ENCODE measurements around the gene TES. TPM values are rescaled to one million over a fixed set of nuclear protein-coding genes. Genes with fewer than 3 reads are reported as not detected.

TES gene
- total and polyA plus RNA-seq, 2 of the 8 experiments (the other 6 are each of a cell fraction or from before 2014, with no cell fraction given), result 18.2 to 36.3 TPM

GRCh38 chr7:116211006-116211912 lies 920 bp downstream of the TES start:
- CTCF ChIA-PET (ENCODE audit: partially characterized antibody), result interaction anchor here (0.7 to 4.2 kb wide), 10 partner anchors 16 to 48 kb away, joined by 3 to 19 read pairs (median 4); no protein-coding TSS in a partner anchor
- Histone ChIP-seq H3K14ac (ENCODE audit: insufficient read length) (no peak overlapping the region), H3K27ac (ENCODE audit: low read depth, low read length) (no peak overlapping the region), H2BK15ac (ENCODE audit: low read length) (no peak overlapping the region), H2BK20ac (ENCODE audit: low read length) (no peak overlapping the region), H4K91ac (replicated peaks; ENCODE audit: insufficient read length, low read length) (no peak overlapping the region), H3K9me3 (ENCODE audit: insufficient read depth in 2 of 2, low read depth in 1 of 2, low read length in 1 of 2) (no peaks in the 10 kb centered on the region), H3K27me3 (replicated peaks in 1 of 4; ENCODE audit: control insufficient read depth in 3 of 4, extremely low read depth in 1 of 4, insufficient read depth in 3 of 4, low read length in 3 of 4) (peaks cover 0 to 4% (median under 1%) of the 10 kb centered on the region in 4 experiments; a peak in 3 of 7 replicates), H3K23me2 (ENCODE audit: low read depth, low read length) (peaks cover 3% of the 10 kb centered on the region; the same call in 1 of the 2 replicates), H3K4me2 (ENCODE audit: insufficient read depth in 1 of 2, low read depth in 2 of 2, low read length in 2 of 2) (peak overlapping the region; percentile 72 to 89), H3K9ac (replicated peaks in 1 of 4; ENCODE audit: extremely low read depth in 1 of 4, low read depth in 3 of 4, low read length in 3 of 4) (peak overlapping the region in 2 of 4 experiments; percentile 5 to 46; a peak in 4 of 7 replicates), H3K18ac (ENCODE audit: extremely low read depth, low read length) (0 out of 2 replicates have a peak overlapping the region, but pooled peaks have one; percentile 13), H3K4me3 (ENCODE audit: extremely low read depth in 1 of 4, insufficient read depth in 2 of 4, low read depth in 3 of 4, low read length in 4 of 4) (peak overlapping the region; percentile 69 to 97 (median 90)), H2BK5ac (ENCODE audit: low read depth, low read length) (no peak overlapping the region), H3K79me1 (ENCODE audit: low read depth, low read length) (no peaks in the 10 kb centered on the region), H3K23ac (ENCODE audit: insufficient read length) (no peak overlapping the region), H4K20me1 (replicated peaks in 1 of 2; ENCODE audit: control insufficient read depth in 1 of 2, insufficient read depth in 2 of 2, low read length in 2 of 2) (no peaks in the 10 kb centered on the region), H2BK12ac (ENCODE audit: low read depth, low read length) (no peak overlapping the region), H3K36me3 (ENCODE audit: control insufficient read depth in 2 of 4, insufficient read depth in 4 of 4, low read length in 3 of 4) (no peaks in the 10 kb centered on the region; a peak in 1 of 8 replicates), H3K56ac (replicated peaks; ENCODE audit: insufficient read length, low read depth, low read length) (no peak overlapping the region), H4K5ac (ENCODE audit: insufficient read length, low read depth, low read length) (no peak overlapping the region), H2AK5ac (ENCODE audit: low read depth, low read length) (no peak overlapping the region), H3K4ac (replicated peaks; ENCODE audit: insufficient read length, low read depth, low read length) (no peak overlapping the region), H2BK120ac (replicated peaks; ENCODE audit: low read depth, low read length) (no peak overlapping the region), H3K4me1 (replicated peaks in 1 of 4; ENCODE audit: control insufficient read depth in 3 of 4, insufficient read depth in 4 of 4, low read length in 3 of 4) (peaks cover 0 to 3% (median under 1%) of the 10 kb centered on the region in 4 experiments; a peak in 1 of 7 replicates), H2AFZ (ENCODE audit: low read length) (peak overlapping the region; percentile 94), H4K8ac (ENCODE audit: extremely low read depth, insufficient read depth, low read length) (no peak overlapping the region; the same call in 1 of the 2 replicates), H3K79me2 (ENCODE audit: control insufficient read depth in 1 of 2, insufficient read depth in 2 of 2, low read length in 2 of 2) (0 out of 4 replicates have a peak, but pooled peaks cover 0 to 12% of the 10 kb centered on the region in 2 experiments)
- DNase-seq (ENCODE audit: low read depth in 1 of 2, low spot score in 2 of 2) (peak; percentile 39 to 61), FAIRE-seq (no peak)
- WGBS, 2 experiments (ENCODE audit: extremely low coverage in 1 of 2, insufficient coverage in 1 of 2, insufficient read length in 1 of 2, insufficient replicate concordance in 2 of 2, low coverage in 1 of 2, low lambda C conversion rate in 2 of 2, missing lambda C conversion rate in 1 of 2), result 9% methylated on average over 27 of the region's 27 CpGs; no CpG with 5 or more reads in 1 of the 2 experiments
- POLR2A ChIA-PET (ENCODE audit: partially characterized antibody), result interaction anchor here (0.6 to 2.3 kb wide), 12 partner anchors 8 to 469 kb away, joined by 3 to 10 read pairs (median 4); no protein-coding TSS in a partner anchor
- peak; percentile 96 for TF ChIP-seq SAP30 (IDR thresholded peaks at IDR 0.05; ENCODE audit: insufficient read depth, insufficient replicate concordance, low read length)
- peak; percentile 65; the same call in 1 of the 2 replicates for TF ChIP-seq JUND (IDR thresholded peaks at IDR 0.05; ENCODE audit: low read length)
- TF ChIP-seq HDAC2 (IDR thresholded peaks at IDR 0.05; ENCODE audit: borderline replicate concordance in 1 of 2, low read depth in 2 of 2, low read length in 2 of 2), result 0 out of 4 replicates have a peak, but pooled peaks of 1 of the 2 experiments have one; percentile 74
- TF ChIP-seq ATF2 (IDR thresholded peaks at IDR 0.05; ENCODE audit: low read length), result no peak
